ENCODE measurements around the gene RAD51D.

DNA sequence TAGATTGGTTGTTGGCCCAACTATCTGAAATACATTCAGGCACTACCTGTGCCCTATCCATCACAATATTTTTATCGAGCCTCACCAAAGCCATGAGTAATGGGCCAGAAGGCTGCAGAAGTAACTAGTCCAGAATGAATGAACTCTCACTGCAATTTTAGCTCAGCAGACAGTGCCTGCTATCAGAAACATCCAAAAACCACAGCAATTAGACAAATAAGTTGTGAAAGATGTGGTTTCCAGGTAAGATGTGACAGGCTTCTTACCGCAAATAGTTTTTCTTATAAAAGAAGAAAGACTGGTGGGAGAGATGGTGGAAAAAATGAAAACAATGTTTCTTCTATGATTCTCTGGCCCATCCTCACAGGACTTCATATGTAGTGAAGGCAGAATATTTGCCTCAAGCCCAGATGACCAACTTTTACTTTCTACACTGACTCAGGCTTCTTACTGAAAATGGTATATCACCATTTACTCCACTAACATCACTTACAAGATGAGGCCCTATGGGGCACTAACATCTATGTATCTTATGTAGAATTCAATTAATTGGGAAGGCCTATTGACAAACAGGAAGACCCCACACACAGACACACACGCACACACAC lies 46.4 kb downstream of the RAD51D start:
- TF ChIP-seq CTCF (IDR thresholded peaks at IDR 0.05; ENCODE audit: low read depth, low read length, missing input control) (no peak), EGR1 (IDR thresholded peaks at IDR 0.05; ENCODE audit: low read depth in 2 of 2) (no peak), FOXA1 (IDR thresholded peaks at IDR 0.05) (no peak), YY1 (IDR thresholded peaks at IDR 0.05) (no peak), NR2F2 (IDR thresholded peaks at IDR 0.05) (no peak), RXRA (IDR thresholded peaks at IDR 0.05) (no peak)
- TF ChIP-seq, protein P1, sequence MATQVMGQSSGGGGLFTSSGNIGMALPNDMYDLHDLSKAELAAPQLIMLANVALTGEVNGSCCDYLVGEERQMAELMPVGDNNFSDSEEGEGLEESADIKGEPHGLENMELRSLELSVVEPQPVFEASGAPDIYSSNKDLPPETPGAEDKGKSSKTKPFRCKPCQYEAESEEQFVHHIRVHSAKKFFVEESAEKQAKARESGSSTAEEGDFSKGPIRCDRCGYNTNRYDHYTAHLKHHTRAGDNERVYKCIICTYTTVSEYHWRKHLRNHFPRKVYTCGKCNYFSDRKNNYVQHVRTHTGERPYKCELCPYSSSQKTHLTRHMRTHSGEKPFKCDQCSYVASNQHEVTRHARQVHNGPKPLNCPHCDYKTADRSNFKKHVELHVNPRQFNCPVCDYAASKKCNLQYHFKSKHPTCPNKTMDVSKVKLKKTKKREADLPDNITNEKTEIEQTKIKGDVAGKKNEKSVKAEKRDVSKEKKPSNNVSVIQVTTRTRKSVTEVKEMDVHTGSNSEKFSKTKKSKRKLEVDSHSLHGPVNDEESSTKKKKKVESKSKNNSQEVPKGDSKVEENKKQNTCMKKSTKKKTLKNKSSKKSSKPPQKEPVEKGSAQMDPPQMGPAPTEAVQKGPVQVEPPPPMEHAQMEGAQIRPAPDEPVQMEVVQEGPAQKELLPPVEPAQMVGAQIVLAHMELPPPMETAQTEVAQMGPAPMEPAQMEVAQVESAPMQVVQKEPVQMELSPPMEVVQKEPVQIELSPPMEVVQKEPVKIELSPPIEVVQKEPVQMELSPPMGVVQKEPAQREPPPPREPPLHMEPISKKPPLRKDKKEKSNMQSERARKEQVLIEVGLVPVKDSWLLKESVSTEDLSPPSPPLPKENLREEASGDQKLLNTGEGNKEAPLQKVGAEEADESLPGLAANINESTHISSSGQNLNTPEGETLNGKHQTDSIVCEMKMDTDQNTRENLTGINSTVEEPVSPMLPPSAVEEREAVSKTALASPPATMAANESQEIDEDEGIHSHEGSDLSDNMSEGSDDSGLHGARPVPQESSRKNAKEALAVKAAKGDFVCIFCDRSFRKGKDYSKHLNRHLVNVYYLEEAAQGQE (IDR thresholded peaks at IDR 0.05): no peak
- TF ChIP-seq, protein P2, sequence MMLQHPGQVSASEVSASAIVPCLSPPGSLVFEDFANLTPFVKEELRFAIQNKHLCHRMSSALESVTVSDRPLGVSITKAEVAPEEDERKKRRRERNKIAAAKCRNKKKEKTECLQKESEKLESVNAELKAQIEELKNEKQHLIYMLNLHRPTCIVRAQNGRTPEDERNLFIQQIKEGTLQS (IDR thresholded peaks at IDR 0.05): no peak
- TF ChIP-seq, protein P3, sequence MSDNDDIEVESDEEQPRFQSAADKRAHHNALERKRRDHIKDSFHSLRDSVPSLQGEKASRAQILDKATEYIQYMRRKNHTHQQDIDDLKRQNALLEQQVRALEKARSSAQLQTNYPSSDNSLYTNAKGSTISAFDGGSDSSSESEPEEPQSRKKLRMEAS (IDR thresholded peaks at IDR 0.05): no peak

Measured in liver (tissue), 3 donors.